ENCODE measurements around the gene SRRT. TPM values are rescaled to one million over a fixed set of nuclear protein-coding genes. Genes with fewer than 3 reads are reported as not detected.

SRRT gene
- total and polyA plus RNA-seq, 10 of the 15 experiments (the other 5 are each of a cell fraction or from before 2014, with no cell fraction given), result 11.1 to 254 (median 111) TPM

- no peak for TF ChIP-seq EGR1 (IDR thresholded peaks at IDR 0.05; ENCODE audit: borderline replicate concordance in 1 of 2, low read depth in 2 of 2, low read length in 2 of 2)
- no peak for TF ChIP-seq ZBTB4 (CRISPR knock-in tag; IDR thresholded peaks at IDR 0.05)
- TF ChIP-seq USF1 (IDR thresholded peaks at IDR 0.05; ENCODE audit: borderline replicate concordance, extremely low read length, insufficient read depth, low read depth, low read length), result no peak
- no peak for TF ChIP-seq ZNF217 (IDR thresholded peaks at IDR 0.05)
- no peak for TF ChIP-seq SIN3A (IDR thresholded peaks at IDR 0.05; ENCODE audit: low read depth, low read length)
Measured at GRCh38 chr7:100878685-100879084, 3.8 kb downstream of the SRRT start (continued).

- H3K36me3 ChIP-seq (ENCODE audit: control insufficient read depth in 2 of 2, insufficient read depth in 2 of 2, low read length in 1 of 2), result peaks cover 26 to 38% of the 10 kb centered on the region in 2 experiments
- no peak for ATAC-seq
- CTCF ChIA-PET, result no interaction called here
Measured at GRCh38 chr7:100879685-100880261, 4.9 kb downstream of the SRRT start.

More at GRCh38 chr7:100879685-100880261, 4.9 kb downstream of the SRRT start:
- no peak overlapping the region for H3K9ac ChIP-seq (ENCODE audit: control insufficient read depth, insufficient read depth, low read length)
- H3K4me2 ChIP-seq (ENCODE audit: control insufficient read depth, insufficient read depth), result no peak overlapping the region
- H3K4me3 ChIP-seq, result no peak overlapping the region
- peaks cover 61% of the 10 kb centered on the region for H3K79me2 ChIP-seq (ENCODE audit: control insufficient read depth, insufficient read depth, low read length)
- ChIA-PET POLR2A (interaction anchor here (7.0 kb wide), 1 partner anchor 9 kb away, joined by 131 read pairs; the partner anchor contains the start of gene UFSP1), RAD21 (ENCODE audit: unreplicated experiment) (no interaction called here), SMC1A (ENCODE audit: uncharacterized antibody, unreplicated experiment) (interaction anchor here (4.1 kb wide), 1 partner anchor 8 kb away, joined by 33 read pairs; the partner anchor contains the start of gene UFSP1)
- H4K20me1 ChIP-seq (ENCODE audit: control insufficient read depth, insufficient read depth), result peaks cover 3% of the 10 kb centered on the region; the same call in 1 of the 2 replicates
- BruUV-seq (replicated peaks), result no TSS peak
- no peak overlapping the region for H2AFZ ChIP-seq (ENCODE audit: control insufficient read depth, low read depth, low read length)
- intact Hi-C loops (cut with micrococcal nuclease; ENCODE audit: unreplicated experiment), result no loop called here
- H3K4me1 ChIP-seq (ENCODE audit: control insufficient read depth, insufficient read depth, low read length), result peaks cover 6% of the 10 kb centered on the region; the same call in 1 of the 2 replicates
- H3K27ac ChIP-seq (ENCODE audit: control insufficient read depth, insufficient read depth), result no peak overlapping the region
- H3K9me3 ChIP-seq (replicated peaks; ENCODE audit: control insufficient read depth, insufficient read depth, low read length), result no peaks in the 10 kb centered on the region
- no peaks in the 10 kb centered on the region for H3K27me3 ChIP-seq (replicated peaks in 1 of 2; ENCODE audit: control insufficient read depth in 2 of 2, insufficient read depth in 2 of 2, low read length in 1 of 2)
- peak; percentile 86 for TF ChIP-seq PKNOX1 (IDR thresholded peaks at IDR 0.05)
- TF ChIP-seq DPF2 (IDR thresholded peaks at IDR 0.05), result no peak
- peak; percentile 56 for TF ChIP-seq PBX3 (IDR thresholded peaks at IDR 0.05; ENCODE audit: insufficient replicate concordance, low read depth, low read length)
- FAIRE-seq (no peak), DNase-seq (ENCODE audit: low read depth, low spot score) (no peak)
- 90% methylated on average over 11 of the region's 11 CpGs for WGBS (ENCODE audit: insufficient coverage, insufficient replicate concordance, low lambda C conversion rate, missing lambda C conversion rate)
- in situ Hi-C loops (cut with MboI), result no loop called here
